ENCODE results near the gene RAPH1. TPM values are rescaled to one million over a fixed set of nuclear protein-coding genes. Genes with fewer than 3 reads are reported as not detected.
"Not testable (repeated sequence)": the region's sequence is repeated elsewhere in the genome, so short reads cannot be mapped to it uniquely, and the experiment has no call there.

Gene RAPH1
- total and polyA plus RNA-seq, 12 donors = 3.1 to 20.6 (median 15.9) TPM

DNA sequence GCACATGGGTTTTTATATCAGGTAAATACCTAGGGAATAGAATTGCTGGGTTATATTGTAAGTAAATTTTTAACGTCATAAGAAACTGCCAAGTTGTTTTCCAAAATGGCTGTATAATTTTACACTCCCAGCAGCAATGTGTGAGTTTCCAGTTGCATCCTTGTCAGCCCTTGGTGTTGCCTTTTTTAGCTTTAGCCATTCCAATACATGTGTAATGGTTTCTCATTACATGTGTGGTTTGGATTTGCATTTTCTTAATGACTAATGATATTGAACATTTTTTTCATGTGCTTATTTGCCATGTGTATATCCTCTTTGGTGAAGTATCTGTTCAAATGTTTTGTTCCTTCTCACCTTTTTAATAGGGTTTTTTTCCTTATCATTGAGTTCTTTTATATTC, 136.1 kb downstream of the RAPH1 start:
- Histone ChIP-seq H3K4me3 (no peak overlapping the region), H3K27ac (no peak overlapping the region), H3K9me3 (no peaks in the 10 kb centered on the region), H3K27me3 (no peaks in the 10 kb centered on the region), H3K4me1 (peaks cover 0 to 7% (median 0%) of the 10 kb centered on the region in 9 donors), H3K36me3 (peaks cover 0 to 75% (median 8%) of the 10 kb centered on the region in 9 donors)
- WGBS, 2 donors = 92 to 95% methylated on average over 1 of the region's 1 CpG
- ATAC-seq (no peak), DNase-seq (no peak)
- no peak for TF ChIP-seq CTCF (IDR thresholded peaks at IDR 0.05)
- intact Hi-C loops (cut with DNase I) = loop anchor here in 1 of 10 donors (5.0 kb wide), 1 partner anchor 72 kb away; the partner anchor contains the start of gene ABI2

- Histone ChIP-seq H3K9me3 (no peaks in the 10 kb centered on the region), H3K4me1 (peaks cover 0 to 7% (median 0%) of the 10 kb centered on the region in 9 donors), H3K4me3 (no peak overlapping the region), H3K27me3 (no peaks in the 10 kb centered on the region), H3K36me3 (peaks cover 0 to 74% (median 3%) of the 10 kb centered on the region in 9 donors), H3K27ac (no peak overlapping the region)
- WGBS, 2 donors = 35 to 58% methylated on average over 1 of the region's 1 CpG
- TF ChIP-seq CTCF (IDR thresholded peaks at IDR 0.05) = peak in 7 of 9 donors; percentile 14 to 43 (median 28)
- intact Hi-C loops (cut with DNase I) = loop anchor here in 1 of 10 donors (5.0 kb wide), 1 partner anchor 69 kb away; the partner anchor contains the start of gene ABI2
- peak in 2 of 8 donors; percentile 33 to 42 for ATAC-seq
- no peak for DNase-seq
These were observed 138.4 kb downstream of the RAPH1 start for GRCh38 chr2:203396667-203397066.

DNA sequence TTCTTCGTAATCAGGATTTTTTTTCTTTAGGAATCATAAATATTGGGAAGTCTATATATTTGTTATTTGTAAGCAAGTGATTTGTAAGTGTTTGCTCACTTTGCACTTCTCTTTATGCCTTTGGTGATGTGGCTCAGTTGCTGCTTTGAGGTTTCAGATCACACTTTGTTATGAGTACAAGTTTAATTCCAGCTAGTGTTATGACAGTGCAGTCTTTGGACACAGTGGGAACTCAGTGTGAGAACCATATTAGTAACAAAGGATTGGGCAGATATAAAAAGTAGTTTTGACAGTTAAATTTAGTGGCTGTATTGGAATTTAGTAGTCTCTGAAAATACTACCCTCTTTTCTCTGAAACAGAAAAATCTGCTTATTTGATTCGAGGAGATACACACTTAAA, 139.2 kb downstream of the RAPH1 start:
- Histone ChIP-seq H3K9me3 (no peaks in the 10 kb centered on the region), H3K4me1 (peaks cover 0 to 7% (median 0%) of the 10 kb centered on the region in 9 donors), H3K27me3 (no peaks in the 10 kb centered on the region), H3K4me3 (no peak overlapping the region), H3K36me3 (peaks cover 0 to 79% (median 3%) of the 10 kb centered on the region in 9 donors), H3K27ac (no peak overlapping the region)
- no peak for TF ChIP-seq CTCF (IDR thresholded peaks at IDR 0.05)
- ATAC-seq = no peak
- DNase-seq = no peak
- intact Hi-C loops (cut with DNase I) = loop anchor here in 1 of 10 donors (5.0 kb wide), 1 partner anchor 69 kb away; the partner anchor contains the start of gene ABI2
- 95 to 97% methylated on average over 2 of the region's 2 CpGs for WGBS, 2 donors

GRCh38 chr2:203394519-203395227, 140.4 kb downstream of the RAPH1 start:
- 96 to 97% methylated on average over 9 of the region's 9 CpGs for WGBS, 2 donors
- Histone ChIP-seq H3K27ac (no peak overlapping the region), H3K27me3 (no peaks in the 10 kb centered on the region), H3K4me1 (peaks cover 0 to 7% (median 0%) of the 10 kb centered on the region in 9 donors), H3K4me3 (no peak overlapping the region), H3K9me3 (no peaks in the 10 kb centered on the region), H3K36me3 (peaks cover 0 to 84% (median 3%) of the 10 kb centered on the region in 9 donors)
- ATAC-seq (no peak), DNase-seq (no peak)
- intact Hi-C loops (cut with DNase I) = loop anchor here in 1 of 10 donors (5.0 kb wide), 1 partner anchor 67 kb away; the partner anchor contains the start of gene ABI2
- TF ChIP-seq CTCF (IDR thresholded peaks at IDR 0.05) = no peak

- H3K27ac ChIP-seq; H3K27me3 ChIP-seq; H3K4me1 ChIP-seq; DNase-seq; intact Hi-C loops (cut with DNase I); H3K9me3 ChIP-seq; H3K4me3 ChIP-seq; ATAC-seq: not testable (repeated sequence)
- peaks cover 0 to 55% (median under 1%) of the 10 kb centered on the region in 9 donors for H3K36me3 ChIP-seq
- 94 to 98% methylated on average over 6 of the region's 6 CpGs for WGBS, 2 donors
These were observed 146.9 kb downstream of the RAPH1 start for GRCh38 chr2:203388153-203388552.

Data from heart right ventricle (tissue), 16 donors.